GM21529 (cell line): ENCODE data around the gene COBL.

ENCODE experiments used
- ATAC-seq: cut with Tn5 transposase; IDR thresholded peaks from one replicate; pipeline ENCODE4 v1.9.1; 2021; ENCODE audit not compliant: unreplicated experiment

Gene COBL

GRCh38 chr7:51082096-51082840 lies 234.3 kb downstream of the COBL start:
- no peak for ATAC-seq

DNA sequence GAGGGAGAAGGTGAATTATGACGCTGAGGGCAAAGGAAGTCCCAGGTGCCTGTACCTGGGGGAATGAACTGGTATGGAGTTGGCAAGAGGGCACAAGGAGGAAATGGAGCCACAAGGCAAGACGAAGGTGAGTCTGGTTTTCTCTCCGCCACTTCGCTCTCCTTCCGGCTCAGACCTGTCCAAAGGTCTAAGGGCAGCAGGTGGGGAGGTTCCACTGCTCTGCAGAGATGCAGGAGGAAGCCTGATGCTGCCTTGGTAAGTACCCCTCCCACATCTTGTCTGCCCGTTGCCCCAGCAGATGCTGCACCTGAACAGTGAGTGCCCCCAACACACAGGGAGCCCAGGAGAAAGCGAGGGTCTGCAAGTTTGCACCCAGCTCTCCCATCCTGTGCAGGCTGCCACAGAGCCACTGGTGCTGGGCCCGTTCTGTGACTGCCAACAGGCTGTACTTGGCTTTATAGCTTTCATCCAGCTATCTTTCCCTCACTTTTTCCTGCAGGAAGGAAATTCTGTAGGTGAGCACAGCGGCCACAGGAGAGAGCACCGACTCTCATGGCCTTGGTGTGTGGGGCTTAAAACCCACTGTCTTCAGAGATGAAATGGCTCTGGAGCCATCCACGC lies 235.2 kb downstream of the COBL start:
- no peak for ATAC-seq

DNA sequence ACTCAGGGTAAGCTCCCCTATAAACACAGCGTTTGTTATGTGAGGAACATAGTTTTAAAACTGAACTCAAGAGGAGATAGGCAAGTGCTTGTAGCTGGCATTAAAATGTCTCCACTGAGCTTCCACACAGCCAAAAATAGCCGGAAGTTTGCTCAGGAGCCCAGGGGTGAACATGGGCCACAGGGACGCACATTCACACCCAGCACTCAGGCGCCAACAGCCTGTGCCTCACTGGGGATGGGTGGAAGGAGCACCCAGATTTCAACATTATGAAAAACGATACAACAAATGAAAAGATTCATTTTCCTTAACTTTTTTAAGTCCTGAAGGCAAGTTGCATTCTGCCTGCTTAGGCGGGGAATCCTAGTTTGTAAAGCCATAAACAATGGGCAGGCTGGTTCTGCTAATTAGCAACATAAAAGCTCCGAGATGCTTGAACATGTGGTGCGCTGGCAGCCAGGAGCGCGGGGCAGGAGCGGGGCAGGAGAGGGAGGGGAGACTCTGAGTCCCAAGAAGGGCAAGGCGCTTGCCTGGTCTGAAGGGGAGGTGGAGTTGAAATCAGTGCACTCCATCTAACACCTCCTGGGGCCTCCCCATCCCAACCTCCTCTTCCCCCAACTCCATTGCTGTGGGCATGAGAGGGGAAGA lies 235.9 kb downstream of the COBL start:
- ATAC-seq = no peak

DNA sequence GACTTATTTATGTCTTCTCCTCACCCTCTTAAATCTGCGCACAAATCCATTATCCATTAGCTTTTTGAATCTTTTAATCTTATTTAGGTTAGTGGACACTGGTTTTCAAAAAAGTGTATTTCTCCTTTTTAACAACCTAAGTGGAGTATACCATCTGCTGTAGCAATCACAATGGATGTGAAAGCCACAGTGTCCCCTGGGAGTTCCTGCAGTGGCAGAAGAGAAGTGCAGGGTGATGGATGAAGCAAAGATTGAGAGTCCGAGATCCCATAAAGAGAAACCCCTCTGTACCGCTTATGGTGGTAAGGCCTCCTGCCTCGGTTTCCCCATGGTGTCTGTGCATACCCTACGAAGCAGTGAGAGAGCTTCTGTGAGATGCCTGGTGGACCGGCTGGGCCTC lies 236.4 kb downstream of the COBL start:
- no peak for ATAC-seq

DNA sequence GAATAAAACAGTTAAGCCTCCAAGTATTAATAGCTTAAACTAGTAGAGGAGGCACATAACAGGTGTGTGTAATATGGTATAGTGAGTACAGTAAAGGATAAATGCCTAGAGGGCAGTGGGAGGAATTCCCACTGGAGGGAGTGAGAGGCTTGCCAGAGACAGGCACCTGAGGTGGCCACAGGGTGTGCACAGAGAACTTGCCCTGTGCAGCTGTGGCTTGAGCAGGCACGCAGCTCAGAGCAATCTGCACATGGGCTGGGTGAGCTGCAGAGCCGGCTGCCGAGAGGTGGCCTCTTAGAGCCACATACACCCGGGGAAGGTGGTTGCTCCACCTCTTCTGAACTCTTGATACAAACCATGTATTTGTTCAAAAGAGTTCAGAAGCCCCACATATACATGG lies 237.1 kb downstream of the COBL start:
- ATAC-seq = no peak

- ATAC-seq = no peak
These were observed 238.0 kb downstream of the COBL start for GRCh38 chr7:51078653-51079052.

GRCh38 chr7:51077987-51078370 lies 238.6 kb downstream of the COBL start:
- no peak for ATAC-seq

GRCh38 chr7:51077316-51077986 lies 239.2 kb downstream of the COBL start:
- ATAC-seq = no peak

- ATAC-seq = no peak
These were observed 240.7 kb downstream of the COBL start for GRCh38 chr7:51075681-51076580.

- ATAC-seq = no peak
These were observed 243.4 kb downstream of the COBL start for GRCh38 chr7:51073171-51073570.

- no peak for ATAC-seq
These were observed 244.3 kb downstream of the COBL start for GRCh38 chr7:51072281-51072680.

GRCh38 chr7:51071427-51071826 lies 245.2 kb downstream of the COBL start:
- no peak for ATAC-seq

DNA sequence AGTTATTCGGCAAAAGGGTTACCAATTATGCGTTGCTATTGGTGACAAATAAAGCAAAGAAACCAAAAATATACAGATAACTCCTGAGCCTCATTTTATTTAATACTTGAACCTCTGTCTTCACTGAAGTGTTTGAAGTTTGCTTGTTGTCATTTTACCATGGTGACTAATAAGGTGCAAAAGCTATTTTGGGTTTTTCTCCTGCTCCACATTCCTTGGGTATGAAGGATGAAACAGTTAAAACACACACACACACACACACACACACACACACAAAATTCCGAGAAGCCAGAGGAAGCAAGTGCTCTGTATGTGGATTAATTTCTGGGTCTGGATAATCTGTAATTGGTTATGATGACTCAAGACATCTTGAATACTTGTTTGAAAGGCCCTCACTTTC lies 246.5 kb downstream of the COBL start:
- ATAC-seq = no peak

DNA sequence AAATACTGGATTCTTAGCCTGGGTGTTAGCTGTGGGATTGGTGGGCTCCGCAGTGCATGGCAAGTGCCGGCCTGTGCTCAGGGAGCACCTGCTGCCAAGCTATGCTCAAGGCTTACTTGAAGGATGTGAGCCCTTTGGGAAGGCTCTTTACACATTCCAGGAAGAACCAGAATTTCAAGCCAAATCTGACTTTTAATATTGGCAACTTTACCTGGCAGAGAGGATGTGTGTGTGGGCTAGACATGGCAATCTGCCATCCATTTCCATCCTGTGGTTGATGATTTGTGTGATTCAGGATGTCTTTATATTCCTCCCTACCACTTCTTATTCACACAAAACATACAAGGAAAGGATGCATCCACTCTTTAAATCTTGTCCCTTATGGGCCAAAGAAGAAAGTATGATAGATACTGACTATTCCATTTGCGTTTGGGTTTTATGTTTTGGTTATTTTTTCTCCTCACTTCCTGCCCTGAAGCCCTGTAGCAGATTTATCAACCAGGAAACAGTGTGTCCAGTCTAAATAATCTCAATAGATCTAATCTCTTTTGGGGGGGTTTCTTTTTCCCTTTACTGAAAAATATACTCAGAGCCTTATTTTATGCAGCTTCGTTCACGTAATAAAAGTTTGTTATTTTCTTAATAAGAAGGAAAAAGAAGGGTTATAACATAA lies 247.1 kb downstream of the COBL start:
- no peak for ATAC-seq

DNA sequence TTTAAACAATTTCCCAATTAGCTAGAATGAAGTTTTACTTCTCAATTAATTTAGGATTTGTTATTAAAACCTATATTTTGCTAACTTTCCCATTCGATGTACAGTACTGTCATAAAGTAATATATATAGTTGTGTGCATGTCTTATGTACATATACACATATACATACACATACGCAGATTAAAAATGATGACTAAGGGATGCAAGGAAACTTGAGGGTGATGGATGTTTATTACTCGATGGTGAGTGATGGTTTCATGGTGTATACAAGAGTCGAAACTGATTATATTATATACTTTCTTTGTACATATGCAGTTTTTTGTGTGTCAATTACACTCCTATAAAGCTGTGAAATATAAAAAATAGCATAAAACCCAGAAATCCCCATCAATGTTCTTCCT lies 248.2 kb downstream of the COBL start:
- ATAC-seq = no peak

- ATAC-seq = peak; percentile 66
These were observed 248.9 kb downstream of the COBL start for GRCh38 chr7:51067757-51068156.

GRCh38 chr7:51067258-51067657 lies 249.4 kb downstream of the COBL start:
- ATAC-seq = peak; percentile 15

GRCh38 chr7:51066405-51066882 lies 250.2 kb downstream of the COBL start:
- no peak for ATAC-seq

DNA sequence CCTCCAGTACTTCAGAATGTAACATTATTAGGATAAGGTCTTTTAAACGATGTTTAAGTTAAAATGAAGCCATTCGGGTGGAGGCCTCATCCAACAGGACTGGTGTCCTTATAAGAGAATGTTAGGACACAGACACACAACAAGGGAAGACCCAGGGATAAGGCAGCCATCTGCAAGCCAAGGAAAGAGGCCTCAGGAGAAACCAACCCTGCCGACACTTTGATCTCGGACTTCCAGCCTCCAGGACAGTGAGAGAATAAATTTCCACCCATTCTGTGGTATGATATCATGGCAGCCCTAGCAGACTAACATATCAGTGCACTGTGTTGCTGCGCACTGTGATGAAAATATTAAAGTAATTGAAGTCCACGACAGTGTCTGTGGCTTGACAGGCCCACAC lies 250.8 kb downstream of the COBL start:
- ATAC-seq = no peak

- ATAC-seq = no peak
These were observed 251.9 kb downstream of the COBL start for GRCh38 chr7:51064688-51065087.
